HepG2 (cell line): ENCODE measurements around the gene SLAIN2. TPM values are rescaled to one million over a fixed set of nuclear protein-coding genes. Genes with fewer than 3 reads are reported as not detected.
A peak's percentile ranks its signal among the peaks of the same experiment; 100 is the strongest.

Experiments
- ATAC-seq: fragments of 200-7000 bp; cut with Tn5 transposase; 3 replicates; pipeline ENCODE4 v1.9.1; 2020; ENCODE audit warnings: mild to moderate bottlenecking, moderate library complexity
- BruUV-seq: library from RNA; stranded (reverse); fragments of 400-500 nt; replicated peaks from 2 replicates; lab custom pipeline; 2021; lab: Mats Ljungman, UMichigan
- CTCF ChIA-PET: fragments of 300-600 bp; formaldehyde crosslinking; extraction: SDS; loops from one replicate; lab custom pipeline; 2021; ENCODE audit warnings: low total read pairs, inconsistent platforms, low intra/inter-chr PET ratio; lab: Yijun Ruan, JAX
- POLR2A ChIA-PET: fragments of 350-600 bp; sonication (Branson Sonifier 250); formaldehyde crosslinking; loops from one replicate; lab custom pipeline; 2020; ENCODE audit warnings: antibody characterized with exemption, inconsistent platforms; lab: Yijun Ruan, JAX
- DNase-seq: peaks from one replicate; pipeline ENCODE4 v3.0.0-alpha.2; 2015; ENCODE audit warnings: low spot score
- FAIRE-seq: peaks from 3 replicates; lab custom pipeline; 2011; peaks lifted over from hg19 to GRCh38; lab: Jason Lieb, UNC
- H2AFZ ChIP-seq: one replicate; pipeline ENCODE4 v1.6.1; 2011; ENCODE audit warnings: low read length, inconsistent platforms
- H3K27ac ChIP-seq: fragments of 300-600 bp; 3 replicates; pipeline ENCODE4 v1.8.0; 2011; ENCODE audit warnings: mixed run types, mild to moderate bottlenecking, mixed read lengths, low read length, inconsistent platforms; ENCODE audit not compliant: insufficient read depth; ENCODE audit errors: extremely low read length
- H3K27me3 ChIP-seq, 2 experiments: fragments of 200-600 bp in 1 of 2; 2 replicates in 1 of 2; 3 replicates in 1 of 2; pipeline versions ENCODE4 v1.6.0 to v1.8.0; 2011; ENCODE audit warnings: low read length in 2 of 2, mild to moderate bottlenecking in 2 of 2, moderate library complexity in 2 of 2, inconsistent platforms in 1 of 2; ENCODE audit not compliant: insufficient read depth in 2 of 2, control insufficient read depth in 1 of 2
- H3K36me3 ChIP-seq, 2 experiments: fragments of 200-600 bp in 1 of 2; replicated peaks in 1 of 2; 2 replicates in 1 of 2; 3 replicates in 1 of 2; pipeline versions ENCODE4 v1.5.1 to v1.8.0; 2011; ENCODE audit warnings: low read length in 2 of 2, inconsistent platforms in 1 of 2; ENCODE audit not compliant: insufficient read depth in 2 of 2, control insufficient read depth in 1 of 2
- H3K4me1 ChIP-seq: 2 replicates; pipeline ENCODE4 v1.5.1; 2012; ENCODE audit warnings: low read length, inconsistent platforms; ENCODE audit not compliant: insufficient read depth
- H3K4me2 ChIP-seq: 2 replicates; pipeline ENCODE4 v1.6.0; 2011; ENCODE audit warnings: low read depth, low read length, inconsistent platforms
- H3K4me3 ChIP-seq, 3 experiments: fragments of 200-600 bp in 1 of 3; sonication (generic), shearing (Covaris generic) in 1 of 3; replicated peaks in 1 of 3; 2 replicates each; pipeline ENCODE4 v1.5.1; 2011 to 2016; ENCODE audit warnings: low read length in 3 of 3, inconsistent platforms in 2 of 3, low read depth in 2 of 3, mild to moderate bottlenecking in 2 of 3, control low read depth in 1 of 3, mixed read lengths in 1 of 3; ENCODE audit not compliant: insufficient read depth in 1 of 3
- H3K79me2 ChIP-seq: one replicate; pipeline ENCODE4 v1.6.1; 2011; ENCODE audit warnings: low read length, inconsistent platforms; ENCODE audit not compliant: insufficient read depth
- H3K9ac ChIP-seq: 2 replicates; pipeline ENCODE4 v1.6.0; 2011; ENCODE audit warnings: mild to moderate bottlenecking, low read depth, low read length, inconsistent platforms; ENCODE audit not compliant: insufficient read depth
- H3K9me3 ChIP-seq: 2 replicates; pipeline ENCODE4 v1.5.1; 2012; ENCODE audit warnings: mild to moderate bottlenecking, low read length
- H4K20me1 ChIP-seq: 2 replicates; pipeline ENCODE4 v1.6.0; 2011; ENCODE audit warnings: inconsistent platforms, mild to moderate bottlenecking, low read length, moderate library complexity; ENCODE audit not compliant: insufficient read depth
- ARID3A ChIP-seq: IDR thresholded peaks from 2 replicates; pipeline ENCODE4 v1.6.1; 2012; ENCODE audit warnings: low read depth, low read length, improper control_type of control experiment
- IKZF4 ChIP-seq: sonication (generic); formaldehyde crosslinking; IDR thresholded peaks from 2 replicates; pipeline ENCODE4 v1.5.1; 2020; ENCODE audit warnings: borderline replicate concordance, mild to moderate bottlenecking, low read depth, missing genetic modification reagents; ENCODE audit errors: not compliant biosample characterization
- NR2F6 ChIP-seq, 2 experiments: IDR thresholded peaks; 2 replicates each; pipeline ENCODE4 v1.6.1; 2016; ENCODE audit warnings: antibody characterized with exemption in 1 of 2, mild to moderate bottlenecking in 1 of 2
- SALL1 ChIP-seq: sonication (generic); formaldehyde crosslinking; IDR thresholded peaks from 2 replicates; pipeline ENCODE4 v1.8.0; 2022; ENCODE audit warnings: mild to moderate bottlenecking, missing genetic modification reagents
- STAG1 ChIP-seq: sonication (generic); formaldehyde crosslinking; IDR thresholded peaks from 2 replicates; pipeline ENCODE4 v1.4.0; 2020; ENCODE audit warnings: missing genetic modification reagents
- ZNF430 ChIP-seq: sonication (generic); formaldehyde crosslinking; IDR thresholded peaks from 2 replicates; pipeline ENCODE4 v1.9.0; 2021; ENCODE audit warnings: mild to moderate bottlenecking, missing genetic modification reagents
- WGBS: methylation state at CpG from one replicate; pipeline ENCODE4 v1.1.6; 2017; ENCODE audit warnings: low lambda C conversion rate; 5-methylcytosine and 5-hydroxymethylcytosine counted together
- in situ Hi-C: cut with HindIII; loops from 2 replicates; pipeline ENCODE4 v1.10.0; 2017; ENCODE audit warnings: low pct_unique_long_range_greater_than_20kb; ENCODE audit not compliant: extremely low pct_ligation_motif_present
- intact Hi-C: fragments of 100-400 bp; cut with micrococcal nuclease; formaldehyde crosslinking; loops from one replicate; pipeline ENCODE4 v1.10.0; 2022; ENCODE audit not compliant: unreplicated experiment
- polyA plus RNA-seq, 8 experiments: library from polyadenylated mRNA; depleted of rRNA in 3 of 8; stranded (reverse) in 7 of 8; unstranded in 1 of 8; fragments of >200 nt; fragmentation: Illumina TruSeq in 4 of 8; extraction: Trizol in 4 of 8; gene quantifications; 2 replicates each; pipeline versions ENCODE4 v1.2.1 to v1.2.3, GENCODE V29; 2011 to 2016; ENCODE audit warnings: low read depth in 4 of 8, missing spikeins in 1 of 8, mixed read lengths in 1 of 8; ENCODE audit not compliant: insufficient read depth in 1 of 8
- total RNA-seq, 5 experiments: library from RNA; depleted of rRNA; stranded (reverse); fragments of >200 nt; fragmentation: Illumina TruSeq; extraction: Trizol; gene quantifications; 2 replicates each; pipeline ENCODE4 v1.2.3, GENCODE V29; 2016; ENCODE audit warnings: low read depth in 1 of 5

Gene SLAIN2
- total and polyA plus RNA-seq, 2 of the 13 experiments (the other 11 are each of a cell fraction or from before 2014, with no cell fraction given) = 20.7 to 22.5 TPM

GRCh38 chr4:48445704-48446103 lies 104.4 kb downstream of the SLAIN2 start:
- TF ChIP-seq NR2F6 (IDR thresholded peaks at IDR 0.05) (no peak), NR2F6 (CRISPR knock-in tag; IDR thresholded peaks at IDR 0.05) (no peak), IKZF4 (no peak), STAG1 (CRISPR knock-in tag) (peak; percentile 30; the same call in 1 of the 2 replicates), ZNF430 (CRISPR knock-in tag) (no peak), ARID3A (peak; percentile 28; the same call in 1 of the 2 replicates)
- no peaks in the 10 kb centered on the region for H3K36me3 ChIP-seq
- H3K9ac ChIP-seq = no peak overlapping the region
- no peaks in the 10 kb centered on the region for H3K9me3 ChIP-seq
- DNase-seq = no peak
- H2AFZ ChIP-seq = no peak overlapping the region
- no peak overlapping the region for H3K27ac ChIP-seq
- WGBS = under 1% methylated on average over 3 of the region's 3 CpGs
- H3K4me2 ChIP-seq = no peak overlapping the region
- no peak for FAIRE-seq
- H3K4me3 ChIP-seq = no peak overlapping the region
- in situ Hi-C loops = loop anchor here (10.0 kb wide), 1 partner anchor 99 kb away; no protein-coding TSS in a partner anchor
- no peaks in the 10 kb centered on the region for H4K20me1 ChIP-seq
- H3K4me1 ChIP-seq = 0 out of 2 replicates have a peak, but pooled peaks cover 10% of the 10 kb centered on the region
- ChIA-PET CTCF (interaction anchor here (1.6 to 1.7 kb wide), 2 partner anchors 101 to 518 kb away, joined by 5 read pairs; no protein-coding TSS in a partner anchor), POLR2A (no interaction called here)
- intact Hi-C loops = loop anchor here (2.0 to 10.0 kb wide), 2 partner anchors 101 to 519 kb away; no protein-coding TSS in a partner anchor
- no TSS peak for BruUV-seq
- H3K27me3 ChIP-seq = no peaks in the 10 kb centered on the region
- no peaks in the 10 kb centered on the region for H3K79me2 ChIP-seq
- no peak for ATAC-seq

- POLR2A ChIA-PET = no interaction called here
- WGBS = 0% methylated on average over 1 of the region's 1 CpG
- no peak for FAIRE-seq
These were observed 105.3 kb downstream of the SLAIN2 start for GRCh38 chr4:48446642-48447041.

More at GRCh38 chr4:48446642-48447041, 105.3 kb downstream of the SLAIN2 start:
- CTCF ChIA-PET = no interaction called here
- Histone ChIP-seq H3K79me2 (no peaks in the 10 kb centered on the region), H2AFZ (no peak overlapping the region), H4K20me1 (no peaks in the 10 kb centered on the region), H3K4me2 (no peak overlapping the region), H3K9ac (no peak overlapping the region), H3K27ac (no peak overlapping the region), H3K4me3 (no peak overlapping the region), H3K4me1 (0 out of 2 replicates have a peak, but pooled peaks cover 10% of the 10 kb centered on the region), H3K27me3 (no peaks in the 10 kb centered on the region), H3K36me3 (no peaks in the 10 kb centered on the region), H3K9me3 (no peaks in the 10 kb centered on the region)
- TF ChIP-seq SALL1 = no peak
- BruUV-seq = no TSS peak
- intact Hi-C loops = loop anchor here (2.0 to 10.0 kb wide), 2 partner anchors 100 to 518 kb away; no protein-coding TSS in a partner anchor
- no peak for ATAC-seq
- DNase-seq = no peak
- in situ Hi-C loops = loop anchor here (10.0 kb wide), 1 partner anchor 98 kb away; no protein-coding TSS in a partner anchor
